Measurements from ENCODE around the gene DCAF12L1. TPM values are rescaled to one million over a fixed set of nuclear protein-coding genes. Genes with fewer than 3 reads are reported as not detected.
A peak's percentile ranks its signal among the peaks of the same experiment; 100 is the strongest.

Gene DCAF12L1
- total RNA-seq = 1.0 and 2.0 TPM in 2 replicates
- polyA plus RNA-seq = 0.05 and 0.86 TPM in 2 replicates

DNA sequence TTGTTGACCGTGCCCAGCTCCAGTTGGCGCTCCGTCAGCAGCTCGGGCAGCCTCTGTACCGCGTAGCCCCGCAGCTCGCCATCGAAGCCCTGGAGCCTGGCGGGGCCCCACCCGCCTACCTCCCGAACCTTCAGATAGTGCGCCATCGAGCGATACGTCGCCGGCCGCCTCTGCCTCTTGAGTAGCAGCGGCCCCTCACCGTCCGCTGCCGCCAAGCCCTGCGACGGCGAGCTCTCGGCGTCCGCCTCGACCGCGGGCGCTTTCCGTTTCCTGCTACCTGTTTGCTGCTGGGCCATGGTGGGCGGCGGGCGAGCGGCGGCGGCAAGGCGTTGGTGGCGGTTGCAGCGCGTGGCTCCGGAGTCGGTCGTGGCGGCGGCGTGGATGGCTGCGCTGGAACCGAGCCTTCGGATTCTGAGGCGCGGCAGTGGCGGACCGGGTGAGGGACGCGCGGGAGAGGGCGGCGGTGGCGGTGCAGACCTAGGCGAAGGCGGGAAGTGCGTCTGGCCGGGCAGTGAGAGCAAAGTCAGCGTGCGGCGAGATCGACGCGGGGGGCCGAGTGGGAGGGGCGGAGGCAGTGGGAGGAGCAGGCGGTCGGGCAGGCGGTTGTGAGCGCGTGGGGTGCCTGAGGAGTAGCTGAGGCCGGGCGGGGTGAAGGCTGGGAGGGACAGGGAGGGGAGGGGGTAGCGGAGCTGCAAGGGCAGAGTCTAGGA lies at the start of gene DCAF12L1:
TSS of gene DCAF12L1 (minus strand) at position 502 of the 710 bp plus-strand sequence. CDS start at position 296, 206 bp downstream.
- peak; percentile 40 for DNase-seq (ENCODE audit: low spot score)
- Histone ChIP-seq H3K27ac (no peak within 1 kb of the TSS), H3K36me3 (replicated peaks; ENCODE audit: insufficient read depth, low read depth) (no peaks in the 10 kb centered on the region), H2AFZ (peak within 1 kb of the TSS; percentile 56), H3K4me3 (no peak within 1 kb of the TSS), H3K4me2 (peak within 1 kb of the TSS; percentile 76), H3K4me1 (ENCODE audit: insufficient read depth) (no peaks in the 10 kb centered on the region), H3K79me2 (no peaks in the 10 kb centered on the region), H3K9me3 (ENCODE audit: low read depth) (no peaks in the 10 kb centered on the region), H4K20me1 (ENCODE audit: insufficient read depth, poor library complexity, severe bottlenecking) (no peaks in the 10 kb centered on the region), H3K9me2 (replicated peaks; ENCODE audit: insufficient read depth) (no peaks in the 10 kb centered on the region), H3K27me3 (no peaks in the 10 kb centered on the region)
- 62% methylated on average over 50 of the region's 83 CpGs for WGBS (ENCODE audit: low lambda C conversion rate, missing lambda C conversion rate)
- TF ChIP-seq EZH2phosphoT487 (IDR thresholded peaks at IDR 0.05; ENCODE audit: low read depth, severe bottlenecking, unreplicated experiment) (no peak), EZH2 (IDR thresholded peaks at IDR 0.05; ENCODE audit: borderline replicate concordance) (no peak)
- TF ChIP-seq, protein P1, sequence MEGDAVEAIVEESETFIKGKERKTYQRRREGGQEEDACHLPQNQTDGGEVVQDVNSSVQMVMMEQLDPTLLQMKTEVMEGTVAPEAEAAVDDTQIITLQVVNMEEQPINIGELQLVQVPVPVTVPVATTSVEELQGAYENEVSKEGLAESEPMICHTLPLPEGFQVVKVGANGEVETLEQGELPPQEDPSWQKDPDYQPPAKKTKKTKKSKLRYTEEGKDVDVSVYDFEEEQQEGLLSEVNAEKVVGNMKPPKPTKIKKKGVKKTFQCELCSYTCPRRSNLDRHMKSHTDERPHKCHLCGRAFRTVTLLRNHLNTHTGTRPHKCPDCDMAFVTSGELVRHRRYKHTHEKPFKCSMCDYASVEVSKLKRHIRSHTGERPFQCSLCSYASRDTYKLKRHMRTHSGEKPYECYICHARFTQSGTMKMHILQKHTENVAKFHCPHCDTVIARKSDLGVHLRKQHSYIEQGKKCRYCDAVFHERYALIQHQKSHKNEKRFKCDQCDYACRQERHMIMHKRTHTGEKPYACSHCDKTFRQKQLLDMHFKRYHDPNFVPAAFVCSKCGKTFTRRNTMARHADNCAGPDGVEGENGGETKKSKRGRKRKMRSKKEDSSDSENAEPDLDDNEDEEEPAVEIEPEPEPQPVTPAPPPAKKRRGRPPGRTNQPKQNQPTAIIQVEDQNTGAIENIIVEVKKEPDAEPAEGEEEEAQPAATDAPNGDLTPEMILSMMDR (IDR thresholded peaks at IDR 0.05; ENCODE audit: poor library complexity) = no peak

GRCh38 chrX:126580877-126581276 lies 28.3 kb upstream of the DCAF12L1 start:
- no peaks in the 10 kb centered on the region for H3K9me2 ChIP-seq (replicated peaks; ENCODE audit: insufficient read depth)
- no peaks in the 10 kb centered on the region for H3K9me3 ChIP-seq (ENCODE audit: low read depth)
- H3K79me2 ChIP-seq = no peaks in the 10 kb centered on the region
- DNase-seq (ENCODE audit: low spot score) = no peak
- TF ChIP-seq EZH2 (IDR thresholded peaks at IDR 0.05; ENCODE audit: borderline replicate concordance) (no peak), EZH2phosphoT487 (IDR thresholded peaks at IDR 0.05; ENCODE audit: low read depth, severe bottlenecking, unreplicated experiment) (no peak)
- TF ChIP-seq, protein P1 (IDR thresholded peaks at IDR 0.05; ENCODE audit: poor library complexity) = no peak
- H3K4me1 ChIP-seq (ENCODE audit: insufficient read depth) = no peaks in the 10 kb centered on the region
- 96% methylated on average over 10 of the region's 39 CpGs for WGBS (ENCODE audit: low lambda C conversion rate, missing lambda C conversion rate)
- no peaks in the 10 kb centered on the region for H3K36me3 ChIP-seq (replicated peaks; ENCODE audit: insufficient read depth, low read depth)
- H3K27ac ChIP-seq = no peak overlapping the region
- H2AFZ ChIP-seq = no peak overlapping the region
- H4K20me1 ChIP-seq (ENCODE audit: insufficient read depth, poor library complexity, severe bottlenecking) = no peaks in the 10 kb centered on the region
- no peak overlapping the region for H3K4me2 ChIP-seq
- no peaks in the 10 kb centered on the region for H3K27me3 ChIP-seq
- no peak overlapping the region for H3K4me3 ChIP-seq

- H3K27me3 ChIP-seq = no peaks in the 10 kb centered on the region
- no peaks in the 10 kb centered on the region for H3K9me2 ChIP-seq (replicated peaks; ENCODE audit: insufficient read depth)
- no peaks in the 10 kb centered on the region for H3K9me3 ChIP-seq (ENCODE audit: low read depth)
- no peak overlapping the region for H3K4me3 ChIP-seq
- 70% methylated on average over 1 of the region's 1 CpG for WGBS (ENCODE audit: low lambda C conversion rate, missing lambda C conversion rate)
- H3K4me2 ChIP-seq = no peak overlapping the region
- no peaks in the 10 kb centered on the region for H3K36me3 ChIP-seq (replicated peaks; ENCODE audit: insufficient read depth, low read depth)
- DNase-seq (ENCODE audit: low spot score) = no peak
- no peak for TF ChIP-seq EZH2 (IDR thresholded peaks at IDR 0.05; ENCODE audit: borderline replicate concordance)
- TF ChIP-seq, protein P1 (IDR thresholded peaks at IDR 0.05; ENCODE audit: poor library complexity) = no peak
- no peak for TF ChIP-seq EZH2phosphoT487 (IDR thresholded peaks at IDR 0.05; ENCODE audit: low read depth, severe bottlenecking, unreplicated experiment)
- H2AFZ ChIP-seq = no peak overlapping the region
- no peaks in the 10 kb centered on the region for H3K79me2 ChIP-seq
- no peaks in the 10 kb centered on the region for H4K20me1 ChIP-seq (ENCODE audit: insufficient read depth, poor library complexity, severe bottlenecking)
- H3K4me1 ChIP-seq (ENCODE audit: insufficient read depth) = no peaks in the 10 kb centered on the region
- H3K27ac ChIP-seq = no peak overlapping the region
Observed at GRCh38 chrX:126575911-126576310, 23.3 kb upstream of the DCAF12L1 start.
